ENCODE measurements around the gene EXOC3L1. TPM values are rescaled to one million over a fixed set of nuclear protein-coding genes. Genes with fewer than 3 reads are reported as not detected.

EXOC3L1 gene
- total and polyA plus RNA-seq, 2 of the 13 experiments (the other 11 are each of a cell fraction or from before 2014, with no cell fraction given) = 0.12 TPM; not detected in 1

GRCh38 chr16:67191995-67192681 lies 2.2 kb upstream of the EXOC3L1 start, which contains the start of gene E2F4 (continued):
- TF ChIP-seq SRY (CRISPR knock-in tag; IDR thresholded peaks at IDR 0.05) = peak; percentile 96
- no peak for TF ChIP-seq ZNF12 (CRISPR knock-in tag; IDR thresholded peaks at IDR 0.05)
- no peak for TF ChIP-seq MEIS1 (CRISPR knock-in tag; IDR thresholded peaks at IDR 0.05; ENCODE audit: borderline replicate concordance)
- peak; percentile 51; the same call in 1 of the 2 replicates for TF ChIP-seq FOXO1 (CRISPR knock-in tag; IDR thresholded peaks at IDR 0.05)
- no peak for TF ChIP-seq FOXM1 (CRISPR knock-in tag; IDR thresholded peaks at IDR 0.05)
- peak; percentile 41; the same call in 1 of the 2 replicates for TF ChIP-seq ZNF138 (CRISPR knock-in tag; IDR thresholded peaks at IDR 0.05; ENCODE audit: low read depth)
- TF ChIP-seq ZNF383 (CRISPR knock-in tag; IDR thresholded peaks at IDR 0.05; ENCODE audit: borderline replicate concordance) = no peak
- TF ChIP-seq SAP130 (CRISPR knock-in tag; IDR thresholded peaks at IDR 0.05; ENCODE audit: low read depth) = peak; percentile 99
- peak; percentile 24 for TF ChIP-seq NRL (CRISPR knock-in tag; IDR thresholded peaks at IDR 0.05; ENCODE audit: borderline replicate concordance)
- no peak for TF ChIP-seq BCLAF1 (IDR thresholded peaks at IDR 0.05)
- TF ChIP-seq ATF1 (CRISPR knock-in tag; IDR thresholded peaks at IDR 0.05) = no peak
- no peak for TF ChIP-seq ADNP (CRISPR knock-in tag; IDR thresholded peaks at IDR 0.05)
- peak; percentile 49; the same call in 1 of the 2 replicates for TF ChIP-seq ZMAT3 (CRISPR knock-in tag; conservative IDR thresholded peaks at IDR 0.05)
- TF ChIP-seq ZNF34 (CRISPR knock-in tag; IDR thresholded peaks at IDR 0.05; ENCODE audit: borderline replicate concordance) = no peak; the same call in 1 of the 2 replicates
- TF ChIP-seq MLLT10 (CRISPR knock-in tag; IDR thresholded peaks at IDR 0.05) = no peak
- peak; percentile 95 for TF ChIP-seq IRF2 (CRISPR knock-in tag; IDR thresholded peaks at IDR 0.05)
- peak in 1 of 2 experiments; percentile 64; a peak in 1 of 4 replicates for TF ChIP-seq POLR2A (IDR thresholded peaks at IDR 0.05; ENCODE audit: insufficient read depth in 1 of 2, low read depth in 2 of 2, low read length in 2 of 2)
- peak; percentile 70 for TF ChIP-seq TSC22D2 (CRISPR knock-in tag; IDR thresholded peaks at IDR 0.05; ENCODE audit: borderline replicate concordance)
- TF ChIP-seq FOXP4 (CRISPR knock-in tag; IDR thresholded peaks at IDR 0.05) = peak; percentile 57
- TF ChIP-seq FOXA1 (IDR thresholded peaks at IDR 0.05) = no peak
- TF ChIP-seq FOXA1 (CRISPR knock-in tag; IDR thresholded peaks at IDR 0.05) = no peak
- no peak for TF ChIP-seq RFX1 (IDR thresholded peaks at IDR 0.05)
- no peak for TF ChIP-seq HNF4A (CRISPR knock-in tag; IDR thresholded peaks at IDR 0.05)
- TF ChIP-seq ZNF549 (CRISPR knock-in tag; IDR thresholded peaks at IDR 0.05) = 0 out of 2 replicates have a peak, but pooled peaks have one; percentile 39
- 0 out of 2 replicates have a peak, but pooled peaks have one; percentile 38 for TF ChIP-seq ZNF230 (CRISPR knock-in tag; IDR thresholded peaks at IDR 0.05)
- no peak for TF ChIP-seq ZNF224 (CRISPR knock-in tag; IDR thresholded peaks at IDR 0.05)
- no peak; the same call in 1 of the 2 replicates for TF ChIP-seq CENPBD1 (CRISPR knock-in tag; IDR thresholded peaks at IDR 0.05; ENCODE audit: borderline replicate concordance, low read depth)
- TF ChIP-seq CREBL2 (CRISPR knock-in tag; IDR thresholded peaks at IDR 0.05; ENCODE audit: borderline replicate concordance) = peak; percentile 64; the same call in 1 of the 2 replicates
- no peak for TF ChIP-seq ZNF282 (IDR thresholded peaks at IDR 0.05; ENCODE audit: partially characterized antibody)

Measured in HepG2 (cell line).